Duodenal mucosa (tissue), 2 donors: ENCODE results near the gene TSFM.

Source experiments
- H3K27ac ChIP-seq: one replicate; pipeline ENCODE4 v1.7.0; 2013; ENCODE audit warnings: low read depth, low read length
- H3K27me3 ChIP-seq, 2 donors: one replicate each; pipeline ENCODE4 v1.7.0; 2013; ENCODE audit warnings: low read length in 2 of 2, control low read depth in 1 of 2; ENCODE audit not compliant: insufficient read depth in 2 of 2, control insufficient read depth in 1 of 2
- H3K36me3 ChIP-seq, 2 donors: one replicate each; pipeline ENCODE4 v1.7.0; 2013; ENCODE audit warnings: low read length in 2 of 2, control low read depth in 1 of 2; ENCODE audit not compliant: insufficient read depth in 2 of 2, control insufficient read depth in 1 of 2
- H3K4me1 ChIP-seq, 2 donors: one replicate each; pipeline ENCODE4 v1.7.0; 2013; ENCODE audit warnings: low read length in 2 of 2, control low read depth in 1 of 2; ENCODE audit not compliant: insufficient read depth in 2 of 2, control insufficient read depth in 1 of 2
- H3K4me3 ChIP-seq, 2 donors: one replicate each; pipeline ENCODE4 v1.7.0; 2013; ENCODE audit warnings: low read length in 2 of 2, low read depth in 1 of 2
- H3K9ac ChIP-seq, 2 donors: one replicate each; pipeline ENCODE4 v1.7.0; 2013; ENCODE audit warnings: low read length in 2 of 2, low read depth in 1 of 2
- H3K9me3 ChIP-seq, 2 donors: one replicate each; pipeline ENCODE4 v1.7.0; 2013; ENCODE audit warnings: low read length in 2 of 2, control low read depth in 1 of 2; ENCODE audit not compliant: control insufficient read depth in 1 of 2

TSFM gene

DNA sequence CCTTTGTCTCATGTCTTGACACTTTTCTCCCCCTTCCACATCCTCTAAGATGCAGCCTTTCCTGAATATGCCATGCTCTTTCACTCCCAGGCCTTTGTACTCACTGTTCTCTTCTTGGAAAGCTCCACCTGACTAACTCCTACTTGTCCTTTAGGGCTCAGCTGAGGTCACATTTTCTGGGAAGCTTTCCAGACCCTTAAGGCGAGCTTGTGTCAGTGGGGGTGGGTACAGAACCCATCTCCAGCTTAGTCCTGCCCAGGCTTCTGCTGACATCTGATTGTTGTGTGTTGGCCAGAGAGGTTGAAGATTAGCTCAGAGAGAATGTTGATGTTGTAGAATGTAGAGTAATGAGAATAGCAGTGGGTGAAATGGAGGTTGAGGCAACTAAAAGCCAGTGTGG, 2.9 kb upstream of the TSFM start:
- H3K27me3 ChIP-seq, result no peaks in the 10 kb centered on the region
- H3K27ac ChIP-seq, result no peak overlapping the region
- H3K4me1 ChIP-seq, result peaks cover 14 to 32% of the 10 kb centered on the region in 2 donors
- H3K4me3 ChIP-seq, result no peak overlapping the region
- H3K9ac ChIP-seq, result no peak overlapping the region
- H3K36me3 ChIP-seq, result peaks cover 0 to 6% of the 10 kb centered on the region in 2 donors
- no peaks in the 10 kb centered on the region for H3K9me3 ChIP-seq

DNA sequence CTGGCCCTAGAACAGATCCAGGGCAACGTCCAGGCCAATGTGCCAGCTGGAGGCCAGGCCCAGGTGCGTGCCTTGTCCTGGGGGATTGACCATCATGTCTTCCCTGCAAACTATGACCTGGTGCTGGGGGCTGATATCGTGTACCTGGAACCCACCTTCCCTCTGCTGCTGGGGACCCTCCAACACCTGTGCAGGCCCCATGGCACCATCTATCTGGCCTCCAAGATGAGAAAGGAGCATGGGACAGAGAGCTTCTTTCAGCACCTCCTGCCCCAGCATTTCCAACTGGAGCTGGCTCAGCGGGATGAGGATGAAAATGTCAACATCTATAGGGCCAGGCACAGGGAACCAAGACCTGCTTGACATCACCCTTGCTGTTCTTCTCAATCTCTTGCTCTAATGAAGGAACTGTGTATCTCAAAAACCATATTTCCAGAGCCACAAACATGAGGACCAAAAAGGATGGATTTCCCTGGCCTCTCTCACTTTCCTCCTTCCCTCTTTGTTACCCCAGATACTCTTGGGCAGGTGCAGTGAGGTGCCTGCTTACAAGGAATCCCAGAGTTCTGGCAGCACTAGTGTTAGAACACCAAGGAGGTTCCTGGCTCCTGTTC, 2.2 kb upstream of the TSFM start:
- Histone ChIP-seq H3K27ac (no peak overlapping the region), H3K9me3 (no peaks in the 10 kb centered on the region), H3K4me1 (peaks cover 14 to 32% of the 10 kb centered on the region in 2 donors), H3K4me3 (no peak overlapping the region), H3K27me3 (no peaks in the 10 kb centered on the region), H3K9ac (no peak overlapping the region), H3K36me3 (peaks cover 0 to 6% of the 10 kb centered on the region in 2 donors)

DNA sequence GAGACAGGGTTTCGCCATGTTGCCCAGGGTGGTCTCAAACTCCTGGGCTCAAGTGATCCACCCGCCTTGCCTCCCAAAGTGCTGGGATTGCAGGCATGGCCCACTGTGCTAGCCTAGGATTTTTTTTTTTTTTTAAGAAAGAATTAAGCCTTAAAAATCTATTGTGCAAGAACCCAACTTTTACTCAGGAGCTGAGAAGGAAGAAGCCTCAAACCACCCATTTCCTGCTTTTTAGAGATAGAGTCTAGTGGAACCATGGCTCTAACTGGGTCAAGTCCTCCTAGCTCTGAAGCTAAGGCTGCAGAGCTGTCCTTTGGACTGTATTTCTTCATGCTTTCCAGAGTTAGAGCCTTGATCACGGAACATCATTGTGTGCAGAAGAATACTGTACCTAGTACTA, 1.3 kb upstream of the TSFM start:
- H3K4me1 ChIP-seq, result peaks cover 14 to 32% of the 10 kb centered on the region in 2 donors
- no peak overlapping the region for H3K27ac ChIP-seq
- peaks cover 3 to 15% of the 10 kb centered on the region in 2 donors for H3K36me3 ChIP-seq
- no peak overlapping the region for H3K4me3 ChIP-seq
- H3K27me3 ChIP-seq, result no peaks in the 10 kb centered on the region
- H3K9me3 ChIP-seq, result no peaks in the 10 kb centered on the region
- H3K9ac ChIP-seq, result no peak overlapping the region

DNA sequence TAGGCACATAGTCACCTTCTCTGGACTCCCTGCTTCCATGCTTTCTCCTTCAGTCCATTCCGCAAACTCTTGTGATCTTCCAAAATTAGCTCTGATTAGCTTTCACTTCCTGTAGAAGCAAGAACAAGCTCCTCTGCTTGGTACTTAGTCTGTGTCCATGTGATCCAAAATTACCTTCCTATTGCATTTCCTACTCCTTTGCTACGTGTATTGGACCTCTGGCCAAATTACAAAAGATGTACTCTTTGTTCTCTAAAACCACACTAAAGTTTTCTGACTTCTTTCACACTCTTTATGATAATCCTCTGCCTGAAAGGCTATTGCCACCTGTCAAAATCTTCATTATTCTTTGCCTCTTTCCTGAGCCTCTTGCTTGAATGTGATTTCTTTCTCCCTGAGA, 786 bp upstream of the TSFM start:
- Histone ChIP-seq H3K4me1 (peaks cover 14 to 32% of the 10 kb centered on the region in 2 donors), H3K27me3 (no peaks in the 10 kb centered on the region), H3K4me3 (no peak overlapping the region), H3K36me3 (peaks cover 8 to 20% of the 10 kb centered on the region in 2 donors), H3K9me3 (no peaks in the 10 kb centered on the region), H3K27ac (no peak overlapping the region), H3K9ac (no peak overlapping the region)

DNA sequence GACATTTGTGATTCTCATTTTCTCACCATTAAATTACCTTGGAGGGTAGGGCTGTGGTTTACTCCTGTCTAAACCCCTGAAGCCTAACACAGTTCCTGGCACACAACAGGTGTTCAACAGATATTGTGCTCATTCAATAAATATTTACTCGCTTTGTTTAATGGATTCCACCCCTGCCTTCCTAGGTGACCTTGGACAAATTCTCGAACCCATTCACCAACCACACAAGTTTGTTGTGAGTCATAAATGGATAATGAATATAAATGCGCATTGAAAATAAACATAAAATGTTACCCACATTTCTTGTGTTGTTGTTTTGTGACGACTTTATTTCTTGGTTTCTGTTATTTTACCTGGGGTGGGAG, 362 bp upstream of the TSFM start:
- H3K27me3 ChIP-seq, result no peaks in the 10 kb centered on the region
- peaks cover 12 to 24% of the 10 kb centered on the region in 2 donors for H3K36me3 ChIP-seq
- peak overlapping the region; percentile 94 to 100 for H3K4me3 ChIP-seq
- no peaks in the 10 kb centered on the region for H3K9me3 ChIP-seq
- peaks cover 14 to 32% of the 10 kb centered on the region in 2 donors for H3K4me1 ChIP-seq
- peak overlapping the region in 1 of 2 donors; percentile 86 for H3K9ac ChIP-seq
- no peak overlapping the region for H3K27ac ChIP-seq

DNA sequence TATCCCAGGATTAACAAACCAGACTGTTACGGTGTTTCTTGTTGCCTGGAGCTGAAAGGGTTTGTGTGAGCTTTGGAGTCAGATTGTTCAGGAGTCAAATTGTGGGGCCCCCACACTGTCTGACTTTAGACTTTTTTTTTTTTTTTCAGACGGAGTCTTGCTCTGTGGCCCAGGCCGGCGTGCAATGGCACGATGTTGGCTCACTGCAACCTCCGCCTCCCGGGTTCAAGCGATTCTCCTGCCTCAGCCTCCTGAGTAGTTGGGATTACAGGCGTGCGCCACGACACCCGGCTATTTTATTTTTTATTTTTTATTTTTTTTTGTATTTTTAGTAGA, 847 bp downstream of the TSFM start:
- Histone ChIP-seq H3K9ac (peak overlapping the region; percentile 86 to 93), H3K4me1 (peaks cover 14 to 32% of the 10 kb centered on the region in 2 donors), H3K27me3 (no peaks in the 10 kb centered on the region), H3K36me3 (peaks cover 16 to 33% of the 10 kb centered on the region in 2 donors), H3K27ac (no peak overlapping the region), H3K4me3 (peak overlapping the region; percentile 94 to 100), H3K9me3 (no peaks in the 10 kb centered on the region)

DNA sequence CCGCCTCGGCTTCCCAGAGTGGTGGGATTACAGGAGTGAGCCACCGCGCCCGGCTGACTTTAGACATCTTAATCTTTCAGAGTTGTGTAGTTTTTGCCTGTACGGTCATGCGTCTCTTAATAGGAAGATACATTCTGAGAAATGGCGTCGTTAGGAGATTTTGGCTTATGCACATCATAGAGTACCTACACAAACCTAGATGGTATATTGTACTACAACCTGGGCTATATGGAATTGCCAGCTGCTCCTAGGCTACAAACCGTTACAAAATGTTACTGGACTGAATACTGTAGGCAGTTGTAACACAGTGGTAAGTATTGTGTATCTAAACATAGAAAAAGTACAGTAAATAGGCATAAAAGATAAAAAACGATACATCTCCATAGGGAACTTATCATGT, 1.3 kb downstream of the TSFM start:
- H3K9ac ChIP-seq, result no peak overlapping the region
- no peaks in the 10 kb centered on the region for H3K9me3 ChIP-seq
- H3K27ac ChIP-seq, result no peak overlapping the region
- H3K27me3 ChIP-seq, result no peaks in the 10 kb centered on the region
- H3K36me3 ChIP-seq, result peaks cover 16 to 37% of the 10 kb centered on the region in 2 donors
- peak overlapping the region in 1 of 2 donors; percentile 4 for H3K4me3 ChIP-seq
- H3K4me1 ChIP-seq, result peaks cover 14 to 32% of the 10 kb centered on the region in 2 donors

DNA sequence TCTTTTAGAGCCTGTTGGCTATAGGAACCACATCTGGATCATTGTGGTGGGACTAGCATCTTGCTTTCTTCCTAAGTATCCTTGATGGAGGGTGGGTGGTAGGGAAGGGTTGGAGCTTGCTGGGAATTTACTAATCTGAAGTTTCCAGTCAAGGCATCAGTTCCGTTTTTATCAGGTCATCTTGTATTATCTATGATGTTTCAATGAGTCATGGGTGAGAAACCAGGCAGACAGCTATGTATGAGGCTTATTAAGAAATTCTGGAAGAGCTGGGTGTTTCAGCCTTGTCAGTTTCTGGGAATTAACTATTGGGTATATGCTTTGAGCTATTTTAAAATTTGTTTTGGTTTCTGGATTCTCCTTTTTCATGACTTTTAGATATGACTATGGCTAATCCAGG, 11.3 kb downstream of the TSFM start:
- Histone ChIP-seq H3K27ac (no peak overlapping the region), H3K36me3 (peaks cover 14 to 67% of the 10 kb centered on the region in 2 donors), H3K9me3 (no peaks in the 10 kb centered on the region)

DNA sequence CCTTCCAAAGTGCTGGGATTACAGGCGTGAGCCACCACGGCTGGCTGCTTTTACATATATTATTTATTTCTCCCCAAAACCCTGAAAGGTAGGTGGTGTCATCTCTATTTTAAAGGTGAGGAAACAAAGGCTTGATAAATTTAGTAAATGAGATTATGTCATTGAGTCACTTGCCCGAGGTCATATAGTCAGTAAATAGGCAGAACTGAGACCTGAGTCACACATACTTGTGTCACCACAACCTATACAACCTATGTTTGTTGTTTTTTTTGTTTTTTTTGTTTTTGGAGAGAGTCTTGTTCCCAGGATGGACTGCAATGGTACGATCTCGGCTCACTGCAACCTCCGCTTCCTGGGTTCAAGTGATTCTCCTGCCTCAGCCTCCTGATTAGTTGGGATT, 12.8 kb downstream of the TSFM start:
- no peaks in the 10 kb centered on the region for H3K9me3 ChIP-seq
- no peak overlapping the region for H3K27ac ChIP-seq
- H3K4me3 ChIP-seq, result no peak overlapping the region
- H3K27me3 ChIP-seq, result no peaks in the 10 kb centered on the region
- no peaks in the 10 kb centered on the region for H3K4me1 ChIP-seq
- peaks cover 14 to 63% of the 10 kb centered on the region in 2 donors for H3K36me3 ChIP-seq
- H3K9ac ChIP-seq, result no peak overlapping the region

More for the DNA sequence above, 11.3 kb downstream of the TSFM start:
- Histone ChIP-seq H3K27me3 (no peaks in the 10 kb centered on the region), H3K4me1 (no peaks in the 10 kb centered on the region), H3K4me3 (no peak overlapping the region), H3K9ac (no peak overlapping the region)

DNA sequence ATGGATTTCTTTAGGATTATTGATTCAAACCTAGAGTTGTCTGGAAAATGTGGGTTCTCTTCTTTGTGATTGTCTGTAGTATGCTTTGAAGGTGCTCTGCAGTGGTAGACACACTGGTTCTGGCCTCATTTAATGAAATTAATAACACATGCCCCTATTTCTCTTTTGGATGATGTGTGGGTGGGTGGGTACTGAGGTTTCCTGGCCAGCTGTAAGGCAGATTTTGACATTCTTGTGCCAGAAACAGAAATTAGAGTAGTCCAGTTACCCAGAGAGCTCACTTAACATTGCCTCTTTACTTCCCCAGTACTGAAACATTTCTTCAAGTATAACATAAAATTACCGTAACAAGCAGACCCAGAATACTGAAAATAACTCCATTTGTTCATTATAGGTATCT, 14.4 kb downstream of the TSFM start:
- H3K9me3 ChIP-seq, result no peaks in the 10 kb centered on the region
- no peaks in the 10 kb centered on the region for H3K27me3 ChIP-seq
- H3K36me3 ChIP-seq, result peaks cover 11 to 64% of the 10 kb centered on the region in 2 donors
- H3K27ac ChIP-seq, result no peak overlapping the region
- no peak overlapping the region for H3K4me3 ChIP-seq
- H3K4me1 ChIP-seq, result no peaks in the 10 kb centered on the region
- H3K9ac ChIP-seq, result no peak overlapping the region

DNA sequence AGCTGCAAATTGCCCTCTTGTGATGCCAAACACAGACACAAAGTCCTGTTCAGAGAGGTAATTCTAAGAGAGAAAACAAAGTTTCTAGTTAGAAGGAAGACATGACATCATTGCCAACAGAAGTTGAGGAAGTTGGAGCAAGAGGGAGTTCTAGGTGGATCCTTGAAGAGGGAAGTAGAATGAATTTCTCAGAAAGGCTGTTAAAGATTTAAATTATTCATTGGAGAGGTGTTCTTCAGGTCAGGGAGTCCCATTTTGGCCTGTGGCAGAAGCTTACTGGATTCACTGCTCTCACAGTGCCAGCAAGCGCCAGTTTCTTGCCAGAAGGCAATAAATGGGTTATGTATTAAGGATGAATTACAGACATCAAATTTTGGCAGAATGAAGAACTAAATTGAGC, 15.3 kb downstream of the TSFM start:
- no peaks in the 10 kb centered on the region for H3K4me1 ChIP-seq
- H3K27me3 ChIP-seq, result no peaks in the 10 kb centered on the region
- no peak overlapping the region for H3K9ac ChIP-seq
- H3K4me3 ChIP-seq, result no peak overlapping the region
- no peak overlapping the region for H3K27ac ChIP-seq
- H3K9me3 ChIP-seq, result no peaks in the 10 kb centered on the region
- H3K36me3 ChIP-seq, result peaks cover 15 to 66% of the 10 kb centered on the region in 2 donors
